K562 (cell line): ENCODE results near the gene FASTK. TPM values are rescaled to one million over a fixed set of nuclear protein-coding genes. Genes with fewer than 3 reads are reported as not detected.

Source experiments
- CBX5 ChIP-seq: IDR thresholded peaks from 2 replicates; pipeline ENCODE4 v1.6.1; 2014; ENCODE audit warnings: low read depth, borderline replicate concordance
- CHD4 ChIP-seq: fragments of 200-600 bp; sonication (generic); IDR thresholded peaks from 3 replicates; pipeline ENCODE4 v1.6.1; 2012; ENCODE audit warnings: low read depth, mild to moderate bottlenecking, mixed read lengths, low read length, inconsistent platforms; ENCODE audit not compliant: insufficient read depth, insufficient replicate concordance, poor library complexity, severe bottlenecking
- E2F4 ChIP-seq: sonication (generic); formaldehyde crosslinking; IDR thresholded peaks from 2 replicates; pipeline ENCODE4 v1.8.0; 2022; ENCODE audit warnings: mild to moderate bottlenecking, low read depth, missing genetic modification reagents
- ESRRA ChIP-seq: fragments of 450-650 bp; IDR thresholded peaks from 2 replicates; pipeline ENCODE4 v1.6.1; 2014; ENCODE audit warnings: low read depth, mild to moderate bottlenecking, moderate library complexity, borderline replicate concordance
- FOXA1 ChIP-seq: fragments of 450-650 bp; IDR thresholded peaks from 2 replicates; pipeline ENCODE4 v1.6.1; 2016; ENCODE audit warnings: mild to moderate bottlenecking, borderline replicate concordance
- HNRNPL ChIP-seq: fragments of 200-400 bp; formaldehyde crosslinking; IDR thresholded peaks from 2 replicates; pipeline ENCODE4 v1.6.1; 2017; ENCODE audit warnings: low read depth, mild to moderate bottlenecking, low read length
- KAT2B ChIP-seq: IDR thresholded peaks from one replicate; pipeline ENCODE4 v1.6.1; 2012; ENCODE audit warnings: low read depth, mild to moderate bottlenecking, control low read depth, inconsistent platforms, low read length, moderate library complexity
- KAT7 ChIP-seq: sonication (generic); formaldehyde crosslinking; IDR thresholded peaks from 2 replicates; pipeline ENCODE4 v1.8.0; 2022; ENCODE audit warnings: missing genetic modification reagents, mild to moderate bottlenecking, borderline replicate concordance
- LCOR ChIP-seq: sonication (generic); formaldehyde crosslinking; IDR thresholded peaks from 2 replicates; pipeline ENCODE4 v1.8.0; 2022; ENCODE audit warnings: mild to moderate bottlenecking, missing genetic modification reagents
- MITF ChIP-seq: IDR thresholded peaks from 2 replicates; pipeline ENCODE4 v1.6.1; 2014; ENCODE audit warnings: antibody characterized with exemption
- NFIC ChIP-seq: fragments of 450-650 bp; IDR thresholded peaks from 2 replicates; pipeline ENCODE4 v1.6.1; 2017; ENCODE audit warnings: mild to moderate bottlenecking, inconsistent platforms
- RFX5 ChIP-seq: IDR thresholded peaks from 2 replicates; pipeline ENCODE4 v1.6.1; 2011; ENCODE audit warnings: low read depth, mild to moderate bottlenecking, improper control_type of control experiment, low read length
- SIRT6 ChIP-seq: IDR thresholded peaks from one replicate; pipeline ENCODE4 v1.6.1; 2012; ENCODE audit warnings: low read depth, mild to moderate bottlenecking, control low read depth, inconsistent platforms, low read length, moderate library complexity
- STAT6 ChIP-seq: sonication (generic); formaldehyde crosslinking; IDR thresholded peaks from 2 replicates; pipeline ENCODE4 v1.8.1; 2023; ENCODE audit warnings: mild to moderate bottlenecking, missing genetic modification reagents
- TBL1XR1 ChIP-seq, 2 experiments: IDR thresholded peaks; 2 replicates each; pipeline ENCODE4 v1.6.1; 2012; ENCODE audit warnings: improper control_type of control experiment in 2 of 2, low read length in 2 of 2, mild to moderate bottlenecking in 1 of 2
- XRCC5 ChIP-seq: fragments of 200-400 bp; formaldehyde crosslinking; IDR thresholded peaks from 2 replicates; pipeline ENCODE4 v1.6.1; 2017; ENCODE audit warnings: low read depth, mild to moderate bottlenecking, low read length
- ZHX1 ChIP-seq: fragments of 150-350 bp; conservative IDR thresholded peaks from 2 replicates; pipeline ENCODE4 v1.6.1; 2014; ENCODE audit warnings: low read length
- ZNF263 ChIP-seq: sonication (generic); formaldehyde crosslinking; IDR thresholded peaks from 2 replicates; pipeline ENCODE4 v1.8.0; 2022; ENCODE audit warnings: mild to moderate bottlenecking, missing genetic modification reagents, borderline replicate concordance
- ZNF347 ChIP-seq: fragments of 450-650 bp; formaldehyde crosslinking; IDR thresholded peaks from 2 replicates; pipeline ENCODE4 v1.4.0; 2020; ENCODE audit warnings: low read depth, mild to moderate bottlenecking, moderate library complexity
- ZNF444 ChIP-seq: fragments of 250-450 bp; sonication (Bioruptor Pico); IDR thresholded peaks from 2 replicates; pipeline ENCODE4 v1.4.0; 2020; ENCODE audit warnings: mild to moderate bottlenecking, moderate library complexity
- polyA plus RNA-seq, 8 experiments: library from polyadenylated mRNA; depleted of rRNA in 4 of 8; stranded (reverse) in 5 of 8; unstranded in 3 of 8; fragments of >200 nt; fragmentation: Nextera tagmentation in 2 of 8; fragmentation: Illumina TruSeq in 1 of 8; extraction: Ambion mirVana in 2 of 8; extraction: Trizol in 1 of 8; gene quantifications; 2 replicates each; pipeline versions ENCODE4 v1.2.1 to v1.2.3, GENCODE V29; 2011 to 2014; ENCODE audit warnings: inconsistent platforms in 1 of 8, missing spikeins in 1 of 8
- total RNA-seq, 7 experiments: library from RNA; depleted of rRNA in 6 of 7; stranded (reverse); fragments of >200 nt in 6 of 7; fragmentation: Illumina TruSeq in 2 of 7; extraction: Trizol in 2 of 7; gene quantifications; 2 replicates each; pipeline versions ENCODE4 v1.2.1 to v1.2.3, GENCODE V29; 2011 to 2021; ENCODE audit warnings: low replicate concordance in 1 of 7

FASTK gene
- total and polyA plus RNA-seq, 9 of the 15 experiments (the other 6 are each of a cell fraction or from before 2014, with no cell fraction given): 0.51 to 150 (median 48.2) TPM

GRCh38 chr7:151060416-151061212, 20.0 kb downstream of the FASTK start (continued):
- TF ChIP-seq ESRRA (no peak), SIRT6 (no peak), E2F4 (CRISPR knock-in tag) (no peak), FOXA1 (no peak), LCOR (CRISPR knock-in tag) (0 out of 2 replicates have a peak, but pooled peaks have one; percentile 42), ZNF263 (peak; percentile 51; the same call in 1 of the 2 replicates), KAT7 (no peak), NFIC (peak; percentile 59), XRCC5 (no peak), RFX5 (no peak), ZHX1 (no peak), STAT6 (CRISPR knock-in tag) (peak; percentile 61; the same call in 1 of the 2 replicates), ZNF347 (no peak), MITF (no peak), KAT2B (no peak), HNRNPL (peak; percentile 61), ZNF444 (CRISPR knock-in tag) (no peak), CBX5 (no peak), CHD4 (peak; percentile 42), TBL1XR1 (IDR thresholded peaks at IDR 0.05; ENCODE audit: low read length in 2 of 2) (0 out of 4 replicates have a peak, but pooled peaks of 1 of the 2 experiments have one; percentile 2)
